ENCODE results near the gene NCKAP5.

NCKAP5 gene

GRCh38 chr2:133518700-133519344 lies 49.4 kb downstream of the NCKAP5 start:
- no peak for TF ChIP-seq L3MBTL2 (conservative IDR thresholded peaks at IDR 0.05)
- TF ChIP-seq FOXK2 (IDR thresholded peaks at IDR 0.05) = no peak
- DNase-seq (ENCODE audit: extremely low spot score) = no peak
- ChIA-PET POLR2A (no interaction called here), CTCF (interaction anchor here (0.7 to 1.4 kb wide), 4 partner anchors 10 to 326 kb away, joined by 3 to 4 read pairs (median 3); partner anchors contain the start of gene NCKAP5)

GRCh38 chr2:133517876-133518275 lies 50.4 kb downstream of the NCKAP5 start:
- TF ChIP-seq ARNT (IDR thresholded peaks at IDR 0.05) = no peak
- TF ChIP-seq TARDBP (IDR thresholded peaks at IDR 0.05) = no peak
- no peak for TF ChIP-seq LEF1 (IDR thresholded peaks at IDR 0.05; ENCODE audit: borderline replicate concordance)
- no peak for TF ChIP-seq SP1 (IDR thresholded peaks at IDR 0.05)
- no peak for TF ChIP-seq FOXA1 (IDR thresholded peaks at IDR 0.05)
- TF ChIP-seq ZNF384 (IDR thresholded peaks at IDR 0.05) = no peak
- no peak for TF ChIP-seq NFRKB (IDR thresholded peaks at IDR 0.05)
- TF ChIP-seq L3MBTL2 (conservative IDR thresholded peaks at IDR 0.05) = no peak
- no peak for TF ChIP-seq BHLHE40 (IDR thresholded peaks at IDR 0.05; ENCODE audit: borderline replicate concordance)
- TF ChIP-seq FOXM1 (IDR thresholded peaks at IDR 0.05; ENCODE audit: borderline replicate concordance) = no peak
- no peak for TF ChIP-seq CTBP1 (IDR thresholded peaks at IDR 0.05; ENCODE audit: borderline replicate concordance)
- TF ChIP-seq PKNOX1 (IDR thresholded peaks at IDR 0.05) = no peak
- no peak for TF ChIP-seq FOXK2 (IDR thresholded peaks at IDR 0.05)
- TF ChIP-seq SUZ12 (IDR thresholded peaks at IDR 0.05) = no peak
- no peak for TF ChIP-seq HDGF (IDR thresholded peaks at IDR 0.05; ENCODE audit: borderline replicate concordance)
- no peak for TF ChIP-seq ELF4 (IDR thresholded peaks at IDR 0.05)
- CTCF ChIA-PET = interaction anchor here (0.6 kb wide), 1 partner anchor 323 kb away, joined by 3 read pairs; no protein-coding TSS in a partner anchor
- no peak for DNase-seq (ENCODE audit: extremely low spot score)
- POLR2A ChIA-PET = no interaction called here

GRCh38 chr2:133516405-133517026 lies 51.7 kb downstream of the NCKAP5 start:
- TF ChIP-seq NFRKB (IDR thresholded peaks at IDR 0.05) (no peak), L3MBTL2 (conservative IDR thresholded peaks at IDR 0.05) (no peak), FOXM1 (IDR thresholded peaks at IDR 0.05; ENCODE audit: borderline replicate concordance) (no peak), SP1 (IDR thresholded peaks at IDR 0.05) (no peak), FOXK2 (IDR thresholded peaks at IDR 0.05) (no peak), ZNF384 (IDR thresholded peaks at IDR 0.05) (no peak)
- ChIA-PET POLR2A (no interaction called here), CTCF (no interaction called here)
- no peak for DNase-seq (ENCODE audit: extremely low spot score)

GRCh38 chr2:133515271-133515670 lies 53.0 kb downstream of the NCKAP5 start:
- POLR2A ChIA-PET = no interaction called here
- CTCF ChIA-PET = no interaction called here
- DNase-seq (ENCODE audit: extremely low spot score) = no peak
- no peak for TF ChIP-seq TARDBP (IDR thresholded peaks at IDR 0.05)
- TF ChIP-seq ELF4 (IDR thresholded peaks at IDR 0.05) = no peak
- TF ChIP-seq LEF1 (IDR thresholded peaks at IDR 0.05; ENCODE audit: borderline replicate concordance) = no peak
- TF ChIP-seq HDGF (IDR thresholded peaks at IDR 0.05; ENCODE audit: borderline replicate concordance) = no peak
- TF ChIP-seq FOXK2 (IDR thresholded peaks at IDR 0.05) = no peak
- no peak for TF ChIP-seq L3MBTL2 (conservative IDR thresholded peaks at IDR 0.05)
- no peak for TF ChIP-seq NFRKB (IDR thresholded peaks at IDR 0.05)
- TF ChIP-seq BHLHE40 (IDR thresholded peaks at IDR 0.05; ENCODE audit: borderline replicate concordance) = no peak
- no peak for TF ChIP-seq ZNF384 (IDR thresholded peaks at IDR 0.05)
- TF ChIP-seq FOXM1 (IDR thresholded peaks at IDR 0.05; ENCODE audit: borderline replicate concordance) = no peak

- no peak for DNase-seq (ENCODE audit: extremely low spot score)
- TF ChIP-seq FOXK2 (IDR thresholded peaks at IDR 0.05) (no peak), ELF4 (IDR thresholded peaks at IDR 0.05) (no peak), SP1 (IDR thresholded peaks at IDR 0.05) (no peak), FOXA1 (IDR thresholded peaks at IDR 0.05) (no peak), CTBP1 (IDR thresholded peaks at IDR 0.05; ENCODE audit: borderline replicate concordance) (no peak), HDGF (IDR thresholded peaks at IDR 0.05; ENCODE audit: borderline replicate concordance) (no peak), ARNT (IDR thresholded peaks at IDR 0.05) (no peak), NFRKB (IDR thresholded peaks at IDR 0.05) (no peak), BHLHE40 (IDR thresholded peaks at IDR 0.05; ENCODE audit: borderline replicate concordance) (no peak)
- ChIA-PET CTCF (no interaction called here), POLR2A (no interaction called here)
These were observed 54.4 kb downstream of the NCKAP5 start for GRCh38 chr2:133513893-133514292.

GRCh38 chr2:133512121-133512520 lies 56.1 kb downstream of the NCKAP5 start:
- no peak for DNase-seq (ENCODE audit: extremely low spot score)
- TF ChIP-seq PKNOX1 (IDR thresholded peaks at IDR 0.05) (no peak), LEF1 (IDR thresholded peaks at IDR 0.05; ENCODE audit: borderline replicate concordance) (no peak), SP1 (IDR thresholded peaks at IDR 0.05) (no peak), BHLHE40 (IDR thresholded peaks at IDR 0.05; ENCODE audit: borderline replicate concordance) (no peak), ELF4 (IDR thresholded peaks at IDR 0.05) (no peak), NFRKB (IDR thresholded peaks at IDR 0.05) (no peak), L3MBTL2 (conservative IDR thresholded peaks at IDR 0.05) (no peak), HDGF (IDR thresholded peaks at IDR 0.05; ENCODE audit: borderline replicate concordance) (no peak), TARDBP (IDR thresholded peaks at IDR 0.05) (no peak), FOXM1 (IDR thresholded peaks at IDR 0.05; ENCODE audit: borderline replicate concordance) (no peak), CTBP1 (IDR thresholded peaks at IDR 0.05; ENCODE audit: borderline replicate concordance) (no peak), FOXK2 (IDR thresholded peaks at IDR 0.05) (no peak), ARNT (IDR thresholded peaks at IDR 0.05) (no peak), SUZ12 (IDR thresholded peaks at IDR 0.05) (no peak), FOXA1 (IDR thresholded peaks at IDR 0.05) (no peak), ZNF384 (IDR thresholded peaks at IDR 0.05) (no peak)
- ChIA-PET POLR2A (interaction anchor here (0.9 kb wide), 1 partner anchor 49 kb away, joined by 3 read pairs; no protein-coding TSS in a partner anchor), CTCF (interaction anchor here (0.7 kb wide), 1 partner anchor 1140 kb away, joined by 3 read pairs; no protein-coding TSS in a partner anchor)

Measured in HEK293T (cell line).